NOMO-1 treated with DMSO at 0.1 percent for 48 hours (cell line): ENCODE results near the gene RGS9.
"Not testable (repeated sequence)": the region's sequence is repeated elsewhere in the genome, so short reads cannot be mapped to it uniquely, and the experiment has no call there.

Experiments
- DNase-seq: peaks from one replicate; lab custom pipeline; 2025; ENCODE audit not compliant: unreplicated experiment; lab: John Stamatoyannopoulos, UW

RGS9 gene

GRCh38 chr17:65205655-65206054 lies 68.5 kb downstream of the RGS9 start:
- no peak for DNase-seq

- DNase-seq = not testable (repeated sequence)
Observed at GRCh38 chr17:65207448-65207847, 70.3 kb downstream of the RGS9 start.

GRCh38 chr17:65208717-65209116 lies 71.5 kb downstream of the RGS9 start:
- no peak for DNase-seq

GRCh38 chr17:65218261-65218660 lies 81.1 kb downstream of the RGS9 start:
- DNase-seq = no peak

- DNase-seq = no peak
Observed at GRCh38 chr17:65219124-65219523, 82.0 kb downstream of the RGS9 start.

- DNase-seq = no peak
Observed at GRCh38 chr17:65219707-65220106, 82.5 kb downstream of the RGS9 start.

- no peak for DNase-seq
Observed at GRCh38 chr17:65220732-65221131, 83.6 kb downstream of the RGS9 start.

- DNase-seq = no peak
Observed at GRCh38 chr17:65222214-65222738, 85.1 kb downstream of the RGS9 start.

- no peak for DNase-seq
Observed at GRCh38 chr17:65225061-65225460, 87.9 kb downstream of the RGS9 start.

GRCh38 chr17:65226227-65226626 lies 89.1 kb downstream of the RGS9 start:
- no peak for DNase-seq

GRCh38 chr17:65227637-65228036 lies 90.5 kb downstream of the RGS9 start:
- DNase-seq = no peak

- DNase-seq = no peak
Observed at GRCh38 chr17:65228287-65228686, 91.1 kb downstream of the RGS9 start.

- peak; percentile 96 for DNase-seq
Observed at GRCh38 chr17:65228734-65229620, 91.8 kb downstream of the RGS9 start.

GRCh38 chr17:65229621-65229995 lies 92.4 kb downstream of the RGS9 start:
- peak; percentile 23 for DNase-seq

- DNase-seq = no peak
Observed at GRCh38 chr17:65230040-65230439, 92.9 kb downstream of the RGS9 start.

GRCh38 chr17:65231086-65231485 lies 93.9 kb downstream of the RGS9 start:
- no peak for DNase-seq

GRCh38 chr17:65231662-65232335 lies 94.6 kb downstream of the RGS9 start:
- peak; percentile 52 for DNase-seq

GRCh38 chr17:65235284-65235683 lies 98.1 kb downstream of the RGS9 start:
- DNase-seq = no peak

- DNase-seq = no peak
Observed at GRCh38 chr17:65236321-65236720, 99.2 kb downstream of the RGS9 start.

GRCh38 chr17:65243838-65244625 lies 106.9 kb downstream of the RGS9 start:
- no peak for DNase-seq

- DNase-seq = no peak
Observed at GRCh38 chr17:65246252-65246651, 109.1 kb downstream of the RGS9 start.
